ENCODE measurements around the gene NTMT1. TPM values are rescaled to one million over a fixed set of nuclear protein-coding genes. Genes with fewer than 3 reads are reported as not detected.

Gene NTMT1
- total RNA-seq, 3 donors from 2014 or later, result 22.0 to 32.0 (median 26.2) TPM

- no peak for TF ChIP-seq CTCF (IDR thresholded peaks at IDR 0.05)
- intact Hi-C loops (cut with DNase I, micrococcal nuclease), result no loop called here
- no peaks in the 10 kb centered on the region for H3K36me3 ChIP-seq (ENCODE audit: low read depth)
- ATAC-seq, result no peak
- no peaks in the 10 kb centered on the region for H3K4me1 ChIP-seq (ENCODE audit: low read depth)
- H3K9me3 ChIP-seq, result no peaks in the 10 kb centered on the region
- no peak overlapping the region for H3K4me3 ChIP-seq
- DNase-seq, result no peak
Observed at GRCh38 chr9:129666575-129666974, 40.6 kb downstream of the NTMT1 start.

- ATAC-seq (no peak), DNase-seq (no peak)
- no peaks in the 10 kb centered on the region for H3K9me3 ChIP-seq
- no peak for TF ChIP-seq CTCF (IDR thresholded peaks at IDR 0.05)
- no peak overlapping the region for H3K4me3 ChIP-seq
- H3K36me3 ChIP-seq (ENCODE audit: low read depth), result no peaks in the 10 kb centered on the region
- intact Hi-C loops (cut with DNase I, micrococcal nuclease), result no loop called here
- H3K4me1 ChIP-seq (ENCODE audit: low read depth), result no peaks in the 10 kb centered on the region
Observed at GRCh38 chr9:129667378-129667777, 41.4 kb downstream of the NTMT1 start.

GRCh38 chr9:129667850-129668249 lies 41.9 kb downstream of the NTMT1 start:
- H3K36me3 ChIP-seq (ENCODE audit: low read depth), result no peaks in the 10 kb centered on the region
- no peak overlapping the region for H3K4me3 ChIP-seq
- no peaks in the 10 kb centered on the region for H3K9me3 ChIP-seq
- peak; percentile 60 for ATAC-seq
- H3K4me1 ChIP-seq (ENCODE audit: low read depth), result no peaks in the 10 kb centered on the region
- peak in 1 of 3 donors; percentile 29 for DNase-seq
- intact Hi-C loops (cut with DNase I, micrococcal nuclease), result no loop called here
- no peak for TF ChIP-seq CTCF (IDR thresholded peaks at IDR 0.05)

GRCh38 chr9:129669141-129669718 lies 43.3 kb downstream of the NTMT1 start:
- intact Hi-C loops (cut with DNase I, micrococcal nuclease), result no loop called here
- Histone ChIP-seq H3K4me3 (no peak overlapping the region), H3K4me1 (ENCODE audit: low read depth) (no peaks in the 10 kb centered on the region), H3K9me3 (no peaks in the 10 kb centered on the region), H3K36me3 (ENCODE audit: low read depth) (no peaks in the 10 kb centered on the region)
- no peak for TF ChIP-seq CTCF (IDR thresholded peaks at IDR 0.05)
- no peak for DNase-seq
- ATAC-seq, result no peak

- no peaks in the 10 kb centered on the region for H3K9me3 ChIP-seq
- intact Hi-C loops (cut with DNase I, micrococcal nuclease), result no loop called here
- DNase-seq, result no peak
- no peak for ATAC-seq
- TF ChIP-seq CTCF (IDR thresholded peaks at IDR 0.05), result no peak
- no peak overlapping the region for H3K4me3 ChIP-seq
- no peaks in the 10 kb centered on the region for H3K4me1 ChIP-seq (ENCODE audit: low read depth)
- no peaks in the 10 kb centered on the region for H3K36me3 ChIP-seq (ENCODE audit: low read depth)
Observed at GRCh38 chr9:129669946-129670345, 44.0 kb downstream of the NTMT1 start.

GRCh38 chr9:129671065-129671464 lies 45.1 kb downstream of the NTMT1 start:
- H3K9me3 ChIP-seq, result no peaks in the 10 kb centered on the region
- TF ChIP-seq CTCF (IDR thresholded peaks at IDR 0.05), result no peak
- ATAC-seq (no peak), DNase-seq (no peak)
- H3K4me3 ChIP-seq, result no peak overlapping the region
- no peaks in the 10 kb centered on the region for H3K4me1 ChIP-seq (ENCODE audit: low read depth)
- intact Hi-C loops (cut with DNase I, micrococcal nuclease), result no loop called here
- no peaks in the 10 kb centered on the region for H3K36me3 ChIP-seq (ENCODE audit: low read depth)

All from mucosa of descending colon (tissue), 3 donors.